K562 (cell line): Measurements from ENCODE around the gene TRUB1. TPM values are rescaled to one million over a fixed set of nuclear protein-coding genes. Genes with fewer than 3 reads are reported as not detected.

Experiments
- ATAC-seq: fragments of 200-7000 bp; cut with Tn5 transposase; 3 replicates; pipeline ENCODE4 v1.9.1; 2020; ENCODE audit warnings: moderate library complexity
- BruUV-seq: library from RNA; stranded (reverse); fragments of 400-500 nt; replicated peaks from 2 replicates; lab custom pipeline; 2021; lab: Mats Ljungman, UMichigan
- CTCF ChIA-PET: fragments of 300-600 bp; formaldehyde crosslinking; extraction: SDS; loops from one replicate; lab custom pipeline; 2021; ENCODE audit warnings: low intra/inter-chr PET ratio; lab: Yijun Ruan, JAX
- POLR2A ChIA-PET: fragments of 300-600, 350-650 bp; sonication (Branson Sonifier 250); formaldehyde crosslinking; extraction: SDS; loops from one replicate; lab custom pipeline; 2021; ENCODE audit warnings: antibody characterized with exemption, inconsistent platforms; lab: Yijun Ruan, JAX
- DNase-seq, 4 experiments: peaks; one replicate each; pipeline versions ENCODE4 v3.0.0 to v3.0.0-alpha.2; 2011 to 2018; ENCODE audit warnings: low spot score in 3 of 4, mixed read lengths in 3 of 4; ENCODE audit errors: extremely low read depth in 1 of 4
- FAIRE-seq: peaks from 2 replicates; lab custom pipeline; 2011; peaks lifted over from hg19 to GRCh38; lab: Jason Lieb, UNC
- H2AFZ ChIP-seq: 2 replicates; pipeline ENCODE4 v1.6.0; 2011; ENCODE audit warnings: low read depth, low read length, control low read depth, inconsistent platforms
- H3K27ac ChIP-seq: fragments of 200-600 bp; 3 replicates; pipeline ENCODE4 v1.8.0; 2011; ENCODE audit warnings: low read depth, mild to moderate bottlenecking, control low read depth, inconsistent platforms, low read length, moderate library complexity, mixed read lengths; ENCODE audit errors: extremely low read depth
- H3K27me3 ChIP-seq, 2 experiments: fragments of 300-600 bp in 1 of 2; 2 replicates in 1 of 2; 3 replicates in 1 of 2; pipeline versions ENCODE4 v1.6.0 to v1.8.0; 2011; ENCODE audit warnings: inconsistent platforms in 2 of 2, low read length in 2 of 2, mild to moderate bottlenecking in 1 of 2, mixed read lengths in 1 of 2, moderate library complexity in 1 of 2; ENCODE audit not compliant: control insufficient read depth in 2 of 2, insufficient read depth in 2 of 2
- H3K36me3 ChIP-seq: fragments of 300-600 bp; 3 replicates; pipeline ENCODE4 v1.8.0; 2011; ENCODE audit warnings: mild to moderate bottlenecking, low read length, inconsistent platforms; ENCODE audit not compliant: control insufficient read depth, insufficient read depth
- H3K4me1 ChIP-seq, 2 experiments: fragments of 200-600 bp in 1 of 2; replicated peaks in 1 of 2; 2 replicates in 1 of 2; 3 replicates in 1 of 2; pipeline versions ENCODE4 v1.5.1 to v1.8.0; 2011; ENCODE audit warnings: inconsistent platforms in 2 of 2, low read length in 2 of 2, mild to moderate bottlenecking in 1 of 2, mixed read lengths in 1 of 2, moderate library complexity in 1 of 2; ENCODE audit not compliant: control insufficient read depth in 2 of 2, insufficient read depth in 2 of 2
- H3K4me2 ChIP-seq: 2 replicates; pipeline ENCODE4 v1.6.1; 2011; ENCODE audit warnings: low read length, control low read depth, inconsistent platforms, mixed read lengths; ENCODE audit not compliant: insufficient read depth
- H3K4me3 ChIP-seq: fragments of 200-600 bp; sonication (generic), shearing (Covaris generic); 2 replicates; pipeline ENCODE4 v1.5.1; 2016; ENCODE audit warnings: control low read depth, inconsistent platforms
- H3K79me2 ChIP-seq: fragments of 200-600 bp; 3 replicates; pipeline ENCODE4 v1.8.0; 2011; ENCODE audit warnings: low read length, inconsistent platforms; ENCODE audit not compliant: control insufficient read depth, insufficient read depth
- H3K9ac ChIP-seq, 2 experiments: 2 replicates each; pipeline versions ENCODE4 v1.6.0 to v1.6.1; 2011; ENCODE audit warnings: low read depth in 2 of 2, low read length in 2 of 2, control low read depth in 1 of 2, inconsistent platforms in 1 of 2, mild to moderate bottlenecking in 1 of 2, mixed read lengths in 1 of 2; ENCODE audit not compliant: insufficient read depth in 1 of 2
- H3K9me1 ChIP-seq: one replicate; pipeline ENCODE4 v1.6.0; 2011; ENCODE audit warnings: inconsistent platforms, mild to moderate bottlenecking, low read length, moderate library complexity; ENCODE audit not compliant: control insufficient read depth, insufficient read depth
- H3K9me3 ChIP-seq: replicated peaks from 2 replicates; pipeline ENCODE4 v1.5.1; 2011; ENCODE audit warnings: low read depth, low read length, inconsistent platforms; ENCODE audit not compliant: control insufficient read depth, insufficient read depth
- H4K20me1 ChIP-seq: replicated peaks from 2 replicates; pipeline ENCODE4 v1.6.1; 2011; ENCODE audit warnings: low read length, inconsistent platforms, mixed read lengths; ENCODE audit not compliant: control insufficient read depth, insufficient read depth
- BCOR ChIP-seq: fragments of 450-650 bp; IDR thresholded peaks from 2 replicates; pipeline ENCODE4 v1.6.1; 2016
- ETV1 ChIP-seq: fragments of 450-650 bp; conservative IDR thresholded peaks from 2 replicates; pipeline ENCODE4 v1.6.1; 2016; ENCODE audit warnings: missing genetic modification characterization, control low read depth, low read depth, missing compliant biosample characterization
- HNRNPLL ChIP-seq: fragments of 200-400 bp; formaldehyde crosslinking; IDR thresholded peaks from 2 replicates; pipeline ENCODE4 v1.6.1; 2017; ENCODE audit warnings: low read length, low read depth, mild to moderate bottlenecking; ENCODE audit not compliant: poor library complexity, severe bottlenecking
- MAFK ChIP-seq: IDR thresholded peaks from 2 replicates; pipeline ENCODE4 v1.6.1; 2011; ENCODE audit warnings: low read length, improper control_type of control experiment
- NR3C1 ChIP-seq: sonication (generic); formaldehyde crosslinking; IDR thresholded peaks from 2 replicates; pipeline ENCODE4 v1.8.1; 2022; ENCODE audit warnings: missing genetic modification reagents
- RHOXF2B ChIP-seq: fragments of 250-450 bp; sonication (Bioruptor Pico); conservative IDR thresholded peaks from 2 replicates; pipeline ENCODE4 v1.5.1; 2021
- WGBS: fragments of 100-300 bp; shearing (Covaris generic); methylation state at CpG from one replicate; pipeline ENCODE4 v1.1.6; 2016; ENCODE audit warnings: low coverage, mixed read lengths; ENCODE audit not compliant: insufficient coverage; ENCODE audit errors: missing lambda C conversion rate; 5-methylcytosine and 5-hydroxymethylcytosine counted together
- in situ Hi-C: fragments of 300-500 bp; cut with MboI; formaldehyde crosslinking; loops from 4 replicates; pipeline ENCODE4 v1.15.0; 2018; ENCODE audit warnings: inconsistent platforms, mixed read lengths
- intact Hi-C: fragments of 100-400 bp; cut with micrococcal nuclease; formaldehyde crosslinking; loops from 2 replicates; pipeline ENCODE4 v1.14.2; 2022
- polyA plus RNA-seq, 8 experiments: library from polyadenylated mRNA; depleted of rRNA in 4 of 8; stranded (reverse) in 5 of 8; unstranded in 3 of 8; fragments of >200 nt; fragmentation: Nextera tagmentation in 2 of 8; fragmentation: Illumina TruSeq in 1 of 8; extraction: Ambion mirVana in 2 of 8; extraction: Trizol in 1 of 8; gene quantifications; 2 replicates each; pipeline versions ENCODE4 v1.2.1 to v1.2.3, GENCODE V29; 2011 to 2014; ENCODE audit warnings: inconsistent platforms in 1 of 8, missing spikeins in 1 of 8
- total RNA-seq, 7 experiments: library from RNA; depleted of rRNA in 6 of 7; stranded (reverse); fragments of >200 nt in 6 of 7; fragmentation: Illumina TruSeq in 2 of 7; extraction: Trizol in 2 of 7; gene quantifications; 2 replicates each; pipeline versions ENCODE4 v1.2.1 to v1.2.3, GENCODE V29; 2011 to 2021; ENCODE audit warnings: low replicate concordance in 1 of 7
- TF ChIP-seq, protein P1 (sequence below): sonication (generic); formaldehyde crosslinking; IDR thresholded peaks from 2 replicates; pipeline ENCODE4 v1.8.0; 2022; ENCODE audit warnings: missing genetic modification reagents, mild to moderate bottlenecking, borderline replicate concordance
- TF ChIP-seq, protein P2 (sequence below), 3 experiments: fragments of 200-800 bp in 1 of 3; fragments of 250-450 bp in 1 of 3; fragments of 450-650 bp in 1 of 3; sonication (Bioruptor Pico) in 1 of 3; sonication (Bioruptor generic) in 1 of 3; formaldehyde crosslinking in 1 of 3; IDR thresholded peaks; 2 replicates each; pipeline versions ENCODE4 v1.6.1 to v1.8.0; 2016 to 2022; ENCODE audit warnings: mild to moderate bottlenecking in 2 of 3, missing genetic modification characterization in 2 of 3, missing compliant biosample characterization in 1 of 3, moderate library complexity in 1 of 3
- TF ChIP-seq, protein P3 (sequence below): fragments of 450-650 bp; IDR thresholded peaks from 2 replicates; pipeline ENCODE4 v1.6.1; 2016
- TF ChIP-seq, protein P4 (sequence below): fragments of 450-650 bp; formaldehyde crosslinking; IDR thresholded peaks from 2 replicates; pipeline ENCODE4 v1.4.0; 2020; ENCODE audit warnings: mild to moderate bottlenecking
- TF ChIP-seq, protein P5 (sequence below): sonication (generic); formaldehyde crosslinking; IDR thresholded peaks from 2 replicates; pipeline ENCODE4 v1.8.1; 2023; ENCODE audit warnings: mild to moderate bottlenecking, missing genetic modification reagents

TRUB1 gene
- total and polyA plus RNA-seq, 9 of the 15 experiments (the other 6 are each of a cell fraction or from before 2014, with no cell fraction given): 4.6 to 16.5 (median 11.5) TPM

DNA sequence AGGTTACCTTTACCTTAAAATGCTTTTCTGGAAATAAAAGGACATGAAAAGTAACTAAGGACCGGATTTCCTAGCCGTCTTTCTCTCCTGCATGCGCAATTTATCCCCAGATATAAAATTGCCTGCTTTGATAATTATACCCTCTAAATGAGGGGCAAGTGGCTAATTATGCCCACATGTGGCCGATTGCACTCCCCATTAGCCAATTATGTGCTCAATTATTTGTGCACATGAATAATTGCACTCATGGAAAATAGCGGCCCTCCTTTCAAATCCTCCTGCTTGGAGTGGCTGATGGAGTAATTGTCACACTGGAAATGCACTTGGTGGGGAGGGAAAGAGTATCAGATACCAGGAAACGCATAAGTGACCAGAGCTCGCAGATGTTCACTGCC lies 88.7 kb downstream of the TRUB1 start:
- no peak overlapping the region for H3K27ac ChIP-seq
- ChIA-PET CTCF (no interaction called here), POLR2A (no interaction called here)
- no TSS peak for BruUV-seq
- H3K36me3 ChIP-seq: no peaks in the 10 kb centered on the region
- WGBS: 0% methylated on average over 7 of the region's 7 CpGs
- no peak for DNase-seq
- H3K27me3 ChIP-seq: peaks cover 0 to 5% of the 10 kb centered on the region in 2 experiments; a peak in 1 of 5 replicates
- FAIRE-seq: no peak
- H3K9ac ChIP-seq: no peak overlapping the region
- H3K4me1 ChIP-seq: no peaks in the 10 kb centered on the region
- no peaks in the 10 kb centered on the region for H4K20me1 ChIP-seq
- no peaks in the 10 kb centered on the region for H3K9me3 ChIP-seq
- H2AFZ ChIP-seq: no peak overlapping the region
- no peak overlapping the region for H3K4me3 ChIP-seq
- no peaks in the 10 kb centered on the region for H3K9me1 ChIP-seq
- in situ Hi-C loops (no loop called here), intact Hi-C loops (loop anchor here (10.0 kb wide), 1 partner anchor 152 kb away; no protein-coding TSS in a partner anchor)
- no peak overlapping the region for H3K4me2 ChIP-seq
- ATAC-seq: no peak
- no peaks in the 10 kb centered on the region for H3K79me2 ChIP-seq
- TF ChIP-seq NR3C1 (CRISPR knock-in tag) (no peak), HNRNPLL (no peak), RHOXF2B (CRISPR knock-in tag) (no peak), MAFK (no peak), ETV1 (tag) (no peak), BCOR (no peak)
- TF ChIP-seq, protein P1, sequence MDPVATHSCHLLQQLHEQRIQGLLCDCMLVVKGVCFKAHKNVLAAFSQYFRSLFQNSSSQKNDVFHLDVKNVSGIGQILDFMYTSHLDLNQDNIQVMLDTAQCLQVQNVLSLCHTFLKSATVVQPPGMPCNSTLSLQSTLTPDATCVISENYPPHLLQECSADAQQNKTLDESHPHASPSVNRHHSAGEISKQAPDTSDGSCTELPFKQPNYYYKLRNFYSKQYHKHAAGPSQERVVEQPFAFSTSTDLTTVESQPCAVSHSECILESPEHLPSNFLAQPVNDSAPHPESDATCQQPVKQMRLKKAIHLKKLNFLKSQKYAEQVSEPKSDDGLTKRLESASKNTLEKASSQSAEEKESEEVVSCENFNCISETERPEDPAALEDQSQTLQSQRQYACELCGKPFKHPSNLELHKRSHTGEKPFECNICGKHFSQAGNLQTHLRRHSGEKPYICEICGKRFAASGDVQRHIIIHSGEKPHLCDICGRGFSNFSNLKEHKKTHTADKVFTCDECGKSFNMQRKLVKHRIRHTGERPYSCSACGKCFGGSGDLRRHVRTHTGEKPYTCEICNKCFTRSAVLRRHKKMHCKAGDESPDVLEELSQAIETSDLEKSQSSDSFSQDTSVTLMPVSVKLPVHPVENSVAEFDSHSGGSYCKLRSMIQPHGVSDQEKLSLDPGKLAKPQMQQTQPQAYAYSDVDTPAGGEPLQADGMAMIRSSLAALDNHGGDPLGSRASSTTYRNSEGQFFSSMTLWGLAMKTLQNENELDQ (CRISPR knock-in tag): no peak
- TF ChIP-seq, protein P2, sequence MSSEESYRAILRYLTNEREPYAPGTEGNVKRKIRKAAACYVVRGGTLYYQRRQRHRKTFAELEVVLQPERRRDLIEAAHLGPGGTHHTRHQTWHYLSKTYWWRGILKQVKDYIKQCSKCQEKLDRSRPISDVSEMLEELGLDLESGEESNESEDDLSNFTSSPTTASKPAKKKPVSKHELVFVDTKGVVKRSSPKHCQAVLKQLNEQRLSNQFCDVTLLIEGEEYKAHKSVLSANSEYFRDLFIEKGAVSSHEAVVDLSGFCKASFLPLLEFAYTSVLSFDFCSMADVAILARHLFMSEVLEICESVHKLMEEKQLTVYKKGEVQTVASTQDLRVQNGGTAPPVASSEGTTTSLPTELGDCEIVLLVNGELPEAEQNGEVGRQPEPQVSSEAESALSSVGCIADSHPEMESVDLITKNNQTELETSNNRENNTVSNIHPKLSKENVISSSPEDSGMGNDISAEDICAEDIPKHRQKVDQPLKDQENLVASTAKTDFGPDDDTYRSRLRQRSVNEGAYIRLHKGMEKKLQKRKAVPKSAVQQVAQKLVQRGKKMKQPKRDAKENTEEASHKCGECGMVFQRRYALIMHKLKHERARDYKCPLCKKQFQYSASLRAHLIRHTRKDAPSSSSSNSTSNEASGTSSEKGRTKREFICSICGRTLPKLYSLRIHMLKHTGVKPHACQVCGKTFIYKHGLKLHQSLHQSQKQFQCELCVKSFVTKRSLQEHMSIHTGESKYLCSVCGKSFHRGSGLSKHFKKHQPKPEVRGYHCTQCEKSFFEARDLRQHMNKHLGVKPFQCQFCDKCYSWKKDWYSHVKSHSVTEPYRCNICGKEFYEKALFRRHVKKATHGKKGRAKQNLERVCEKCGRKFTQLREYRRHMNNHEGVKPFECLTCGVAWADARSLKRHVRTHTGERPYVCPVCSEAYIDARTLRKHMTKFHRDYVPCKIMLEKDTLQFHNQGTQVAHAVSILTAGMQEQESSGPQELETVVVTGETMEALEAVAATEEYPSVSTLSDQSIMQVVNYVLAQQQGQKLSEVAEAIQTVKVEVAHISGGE (CRISPR knock-in tag; IDR thresholded peaks at IDR 0.05): no peak
- TF ChIP-seq, protein P3, sequence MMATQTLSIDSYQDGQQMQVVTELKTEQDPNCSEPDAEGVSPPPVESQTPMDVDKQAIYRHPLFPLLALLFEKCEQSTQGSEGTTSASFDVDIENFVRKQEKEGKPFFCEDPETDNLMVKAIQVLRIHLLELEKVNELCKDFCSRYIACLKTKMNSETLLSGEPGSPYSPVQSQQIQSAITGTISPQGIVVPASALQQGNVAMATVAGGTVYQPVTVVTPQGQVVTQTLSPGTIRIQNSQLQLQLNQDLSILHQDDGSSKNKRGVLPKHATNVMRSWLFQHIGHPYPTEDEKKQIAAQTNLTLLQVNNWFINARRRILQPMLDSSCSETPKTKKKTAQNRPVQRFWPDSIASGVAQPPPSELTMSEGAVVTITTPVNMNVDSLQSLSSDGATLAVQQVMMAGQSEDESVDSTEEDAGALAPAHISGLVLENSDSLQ: no peak
- TF ChIP-seq, protein P4, sequence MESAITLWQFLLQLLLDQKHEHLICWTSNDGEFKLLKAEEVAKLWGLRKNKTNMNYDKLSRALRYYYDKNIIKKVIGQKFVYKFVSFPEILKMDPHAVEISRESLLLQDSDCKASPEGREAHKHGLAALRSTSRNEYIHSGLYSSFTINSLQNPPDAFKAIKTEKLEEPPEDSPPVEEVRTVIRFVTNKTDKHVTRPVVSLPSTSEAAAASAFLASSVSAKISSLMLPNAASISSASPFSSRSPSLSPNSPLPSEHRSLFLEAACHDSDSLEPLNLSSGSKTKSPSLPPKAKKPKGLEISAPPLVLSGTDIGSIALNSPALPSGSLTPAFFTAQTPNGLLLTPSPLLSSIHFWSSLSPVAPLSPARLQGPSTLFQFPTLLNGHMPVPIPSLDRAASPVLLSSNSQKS: no peak
- TF ChIP-seq, protein P5, sequence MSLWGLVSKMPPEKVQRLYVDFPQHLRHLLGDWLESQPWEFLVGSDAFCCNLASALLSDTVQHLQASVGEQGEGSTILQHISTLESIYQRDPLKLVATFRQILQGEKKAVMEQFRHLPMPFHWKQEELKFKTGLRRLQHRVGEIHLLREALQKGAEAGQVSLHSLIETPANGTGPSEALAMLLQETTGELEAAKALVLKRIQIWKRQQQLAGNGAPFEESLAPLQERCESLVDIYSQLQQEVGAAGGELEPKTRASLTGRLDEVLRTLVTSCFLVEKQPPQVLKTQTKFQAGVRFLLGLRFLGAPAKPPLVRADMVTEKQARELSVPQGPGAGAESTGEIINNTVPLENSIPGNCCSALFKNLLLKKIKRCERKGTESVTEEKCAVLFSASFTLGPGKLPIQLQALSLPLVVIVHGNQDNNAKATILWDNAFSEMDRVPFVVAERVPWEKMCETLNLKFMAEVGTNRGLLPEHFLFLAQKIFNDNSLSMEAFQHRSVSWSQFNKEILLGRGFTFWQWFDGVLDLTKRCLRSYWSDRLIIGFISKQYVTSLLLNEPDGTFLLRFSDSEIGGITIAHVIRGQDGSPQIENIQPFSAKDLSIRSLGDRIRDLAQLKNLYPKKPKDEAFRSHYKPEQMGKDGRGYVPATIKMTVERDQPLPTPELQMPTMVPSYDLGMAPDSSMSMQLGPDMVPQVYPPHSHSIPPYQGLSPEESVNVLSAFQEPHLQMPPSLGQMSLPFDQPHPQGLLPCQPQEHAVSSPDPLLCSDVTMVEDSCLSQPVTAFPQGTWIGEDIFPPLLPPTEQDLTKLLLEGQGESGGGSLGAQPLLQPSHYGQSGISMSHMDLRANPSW (CRISPR knock-in tag): no peak
